Activated T-helper 17 cell treated with anti-CD3 and anti-CD28 coated beads, Interleukin-2, amount 50 U/mL, for 72 hours (primary cell): ENCODE data around the gene CORO2B. TPM values are rescaled to one million over a fixed set of nuclear protein-coding genes. Genes with fewer than 3 reads are reported as not detected.
"Not testable (repeated sequence)": the region's sequence is repeated elsewhere in the genome, so short reads cannot be mapped to it uniquely, and the experiment has no call there.

Experiments
- ATAC-seq: fragments of 150-1000 bp; cut with Tn5 transposase; replicated peaks from 2 replicates; pipeline ENCODE4 v1.10.0; 2021; ENCODE audit warnings: mild to moderate bottlenecking, moderate library complexity
- H3K27ac Mint-ChIP-seq: one replicate; pipeline ENCODE4 v1.8.0; 2022; ENCODE audit warnings: mixed read lengths
- H3K27me3 Mint-ChIP-seq: one replicate; pipeline ENCODE4 v1.8.0; 2022; ENCODE audit warnings: mixed read lengths
- H3K36me3 Mint-ChIP-seq: one replicate; pipeline ENCODE4 v1.8.0; 2022; ENCODE audit warnings: low read depth, mild to moderate bottlenecking, mixed read lengths
- H3K4me1 Mint-ChIP-seq: one replicate; pipeline ENCODE4 v1.8.0; 2022; ENCODE audit warnings: mixed read lengths
- H3K4me3 Mint-ChIP-seq: one replicate; pipeline ENCODE4 v1.8.0; 2022; ENCODE audit warnings: mild to moderate bottlenecking, mixed read lengths
- H3K9me3 Mint-ChIP-seq: one replicate; pipeline ENCODE4 v1.8.0; 2022; ENCODE audit warnings: mixed read lengths
- total RNA-seq, 2 donors: library from RNA; stranded (reverse); gene quantifications; one replicate each; pipeline ENCODE4 v1.2.3, GENCODE V29; 2022

CORO2B gene
- total RNA-seq, 2 donors from 2014 or later = 0.26 TPM; not detected in 1

DNA sequence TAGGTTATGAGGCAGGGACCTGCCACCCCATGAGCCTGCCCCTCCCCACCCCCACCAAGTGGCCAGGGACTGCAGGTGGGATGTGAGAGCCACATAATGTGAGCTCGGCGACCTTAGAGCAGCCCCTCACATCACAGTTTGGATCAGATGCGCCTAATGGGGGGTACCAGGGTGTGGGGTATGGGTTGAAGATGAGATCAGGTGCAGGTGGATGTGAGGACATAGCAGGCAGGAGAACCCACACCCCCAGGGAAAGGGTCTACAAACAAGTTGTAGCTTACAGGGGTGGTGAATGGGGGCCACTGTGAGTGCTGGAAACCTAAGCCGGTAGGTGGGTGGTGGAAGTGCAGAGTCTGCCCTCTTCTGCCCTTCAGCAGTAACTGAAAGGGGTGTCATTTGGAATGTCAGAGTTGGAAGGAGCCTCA lies 94.0 kb downstream of the CORO2B start:
- H3K9me3 Mint-ChIP-seq = no peaks in the 10 kb centered on the region
- ATAC-seq = no peak
- H3K4me3 Mint-ChIP-seq = no peak overlapping the region
- H3K4me1 Mint-ChIP-seq = no peaks in the 10 kb centered on the region
- H3K27ac Mint-ChIP-seq = no peak overlapping the region
- no peaks in the 10 kb centered on the region for H3K36me3 Mint-ChIP-seq
- peaks cover 21% of the 10 kb centered on the region for H3K27me3 Mint-ChIP-seq

DNA sequence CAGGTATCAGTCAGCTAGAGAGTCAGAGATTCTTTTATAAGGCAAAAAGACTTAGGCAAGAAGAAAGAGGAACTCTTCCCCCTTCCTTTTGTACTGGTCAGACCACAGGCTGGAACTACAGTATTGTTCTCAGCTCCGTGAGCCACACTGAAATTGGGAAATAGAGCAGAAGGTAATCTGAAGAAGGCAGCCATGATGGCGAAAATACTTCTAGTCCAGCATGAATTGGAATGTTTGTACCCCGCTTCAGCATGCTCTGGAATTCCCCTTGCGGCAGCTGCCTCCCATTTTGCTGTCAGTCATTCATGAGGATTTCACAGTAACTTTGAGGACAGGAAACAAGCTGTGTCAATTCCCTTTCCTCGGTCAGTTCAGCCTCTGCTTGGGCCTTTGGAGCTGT lies 96.2 kb downstream of the CORO2B start:
- Mint-ChIP-seq H3K27ac (no peak overlapping the region), H3K4me3 (no peak overlapping the region), H3K9me3 (no peaks in the 10 kb centered on the region), H3K36me3 (no peaks in the 10 kb centered on the region), H3K27me3 (peaks cover 14% of the 10 kb centered on the region), H3K4me1 (no peaks in the 10 kb centered on the region)
- no peak for ATAC-seq

DNA sequence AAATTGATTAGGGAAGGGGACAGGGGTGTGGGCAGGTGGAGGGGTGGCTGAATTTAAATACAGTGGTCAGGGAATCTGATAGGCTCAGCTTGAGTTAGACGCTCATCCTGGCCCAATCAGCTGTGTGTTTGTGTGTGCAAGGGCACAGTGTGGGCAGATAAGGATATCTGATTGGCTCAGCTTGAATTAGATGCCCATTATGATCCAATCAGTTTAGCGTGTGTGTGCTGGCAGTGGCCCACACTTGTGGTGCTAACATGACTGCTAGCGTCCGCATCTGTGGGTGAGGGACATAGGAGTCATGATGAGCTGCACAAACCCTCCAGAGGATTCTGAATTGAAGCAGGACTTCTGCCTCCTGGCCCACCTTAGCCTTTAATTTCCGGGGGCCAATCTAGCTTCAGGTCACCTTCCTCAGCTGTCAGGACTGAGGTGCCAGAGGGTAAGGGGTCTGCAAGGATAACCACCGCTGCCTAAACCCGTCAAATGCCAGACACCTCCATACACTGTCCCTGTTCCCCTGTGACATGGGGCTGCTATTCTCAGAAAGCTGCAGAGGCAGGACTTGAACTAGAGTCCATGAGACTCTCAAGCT lies 97.3 kb downstream of the CORO2B start:
- no peak for ATAC-seq
- H3K27ac Mint-ChIP-seq = no peak overlapping the region
- no peaks in the 10 kb centered on the region for H3K36me3 Mint-ChIP-seq
- H3K4me1 Mint-ChIP-seq = no peaks in the 10 kb centered on the region
- H3K27me3 Mint-ChIP-seq = peaks cover 15% of the 10 kb centered on the region
- no peaks in the 10 kb centered on the region for H3K9me3 Mint-ChIP-seq
- H3K4me3 Mint-ChIP-seq = no peak overlapping the region

DNA sequence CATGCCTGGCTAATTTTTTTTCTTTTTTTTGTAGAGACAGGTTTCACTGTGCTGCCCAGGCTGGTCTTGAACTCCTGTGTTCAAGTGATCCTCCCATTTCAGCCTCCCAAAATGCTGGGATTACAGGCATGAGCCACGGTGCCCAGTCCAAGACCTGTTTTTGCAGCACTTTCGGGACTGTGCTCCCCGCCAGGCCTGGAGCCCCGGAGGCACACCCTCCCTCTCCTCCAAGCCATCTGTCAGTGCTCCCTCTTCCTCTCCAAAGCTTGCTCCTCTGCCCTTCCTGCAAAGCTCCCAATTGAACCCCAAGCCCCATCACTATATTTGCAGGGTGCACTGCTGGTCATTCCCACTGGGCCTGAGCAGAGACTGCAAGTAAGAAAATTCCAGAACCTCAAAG lies 98.1 kb downstream of the CORO2B start:
- Mint-ChIP-seq H3K4me3 (no peak overlapping the region), H3K9me3 (no peaks in the 10 kb centered on the region), H3K36me3 (no peaks in the 10 kb centered on the region), H3K4me1 (no peaks in the 10 kb centered on the region), H3K27ac (no peak overlapping the region), H3K27me3 (peaks cover 13% of the 10 kb centered on the region)
- ATAC-seq = no peak

DNA sequence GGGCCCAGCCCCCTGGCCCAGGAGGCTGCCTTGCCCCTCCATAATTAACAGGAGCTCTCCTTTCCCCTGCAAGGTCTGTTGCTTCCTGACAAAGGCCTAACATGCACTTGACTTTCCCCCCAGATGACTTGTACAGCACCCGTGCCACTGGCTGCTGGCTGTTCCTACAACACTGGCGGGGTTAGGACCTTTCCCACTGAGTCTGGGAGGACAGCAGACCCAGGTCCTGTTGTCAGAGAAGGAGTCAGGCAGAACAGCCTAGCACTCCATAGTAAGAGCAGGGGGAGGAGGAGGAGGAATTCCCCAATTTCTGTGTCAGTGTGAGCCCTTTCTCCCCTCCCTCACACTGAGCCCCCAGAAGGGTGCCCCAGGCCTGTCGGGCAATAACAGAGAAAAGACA lies 99.2 kb downstream of the CORO2B start:
- Mint-ChIP-seq H3K27me3 (peaks cover 6% of the 10 kb centered on the region), H3K4me1 (no peaks in the 10 kb centered on the region), H3K4me3 (no peak overlapping the region), H3K9me3 (no peaks in the 10 kb centered on the region), H3K27ac (no peak overlapping the region), H3K36me3 (no peaks in the 10 kb centered on the region)
- ATAC-seq = no peak

DNA sequence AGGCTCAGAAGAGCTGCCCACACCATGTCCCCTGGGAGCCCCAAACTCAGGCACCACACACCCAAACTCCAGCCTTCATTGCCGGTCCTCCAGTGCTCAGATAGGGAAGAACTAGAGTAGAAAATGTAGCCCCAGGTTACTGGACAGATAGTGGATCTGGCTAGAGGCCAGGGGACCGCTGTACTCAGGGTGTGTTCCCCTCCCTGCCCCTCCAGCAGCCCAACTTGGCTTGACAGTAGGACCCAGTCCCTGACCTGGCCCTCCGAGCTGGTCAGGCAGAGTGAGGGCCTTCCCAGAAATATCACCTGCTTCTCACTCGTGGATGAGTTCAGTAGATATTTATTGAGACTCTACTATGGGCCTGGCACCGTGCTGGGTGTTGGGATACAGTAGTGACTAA lies 100.0 kb downstream of the CORO2B start:
- Mint-ChIP-seq H3K4me1 (no peaks in the 10 kb centered on the region), H3K9me3 (no peaks in the 10 kb centered on the region), H3K27ac (no peak overlapping the region), H3K27me3 (peaks cover 4% of the 10 kb centered on the region), H3K36me3 (no peaks in the 10 kb centered on the region), H3K4me3 (no peak overlapping the region)
- ATAC-seq = no peak

DNA sequence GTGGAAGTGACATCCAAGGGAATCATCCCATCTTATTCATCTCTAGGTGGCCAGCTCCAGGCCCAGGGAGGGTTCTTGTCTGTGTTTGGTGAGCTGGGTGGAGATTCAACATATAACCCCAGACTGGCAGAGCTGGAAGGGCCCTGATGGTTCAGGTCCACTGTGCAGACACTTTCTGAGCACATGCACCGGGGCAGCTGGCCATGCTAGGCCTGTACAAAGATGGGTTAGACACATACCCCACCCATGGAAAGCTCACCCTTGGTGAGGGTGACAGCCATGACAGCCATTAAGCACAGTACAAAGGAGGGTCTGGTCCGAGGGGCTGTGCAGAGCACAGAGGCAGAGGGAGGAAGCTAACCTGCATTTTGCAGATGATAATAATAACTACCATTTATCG lies 100.4 kb downstream of the CORO2B start:
- no peak for ATAC-seq
- H3K27me3 Mint-ChIP-seq = peaks cover 4% of the 10 kb centered on the region
- no peak overlapping the region for H3K4me3 Mint-ChIP-seq
- no peak overlapping the region for H3K27ac Mint-ChIP-seq
- no peaks in the 10 kb centered on the region for H3K9me3 Mint-ChIP-seq
- H3K4me1 Mint-ChIP-seq = no peaks in the 10 kb centered on the region
- no peaks in the 10 kb centered on the region for H3K36me3 Mint-ChIP-seq

DNA sequence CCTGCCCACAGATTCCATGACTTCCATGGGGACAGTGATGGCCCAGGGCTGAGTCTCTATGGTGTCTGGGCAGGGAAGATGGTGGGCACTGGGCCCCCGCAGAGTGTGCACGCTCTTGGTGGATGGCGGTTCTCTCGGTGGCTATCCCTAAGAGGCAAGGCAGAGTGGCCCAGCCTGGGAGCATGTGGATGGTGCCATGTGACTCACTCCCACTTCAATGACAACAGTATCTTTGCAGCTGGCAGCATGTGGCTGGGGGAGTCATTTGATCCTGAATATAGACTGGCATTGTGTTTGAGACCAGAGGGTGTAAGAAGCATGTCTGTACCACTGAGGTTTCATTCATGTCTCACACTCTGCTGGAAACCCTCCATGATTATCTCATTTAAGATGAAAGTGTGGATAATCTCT lies 101.2 kb downstream of the CORO2B start:
- Mint-ChIP-seq H3K4me1 (no peaks in the 10 kb centered on the region), H3K27me3 (peaks cover 4% of the 10 kb centered on the region), H3K4me3 (no peak overlapping the region), H3K9me3 (no peaks in the 10 kb centered on the region), H3K36me3 (no peaks in the 10 kb centered on the region), H3K27ac (no peak overlapping the region)
- ATAC-seq = no peak

DNA sequence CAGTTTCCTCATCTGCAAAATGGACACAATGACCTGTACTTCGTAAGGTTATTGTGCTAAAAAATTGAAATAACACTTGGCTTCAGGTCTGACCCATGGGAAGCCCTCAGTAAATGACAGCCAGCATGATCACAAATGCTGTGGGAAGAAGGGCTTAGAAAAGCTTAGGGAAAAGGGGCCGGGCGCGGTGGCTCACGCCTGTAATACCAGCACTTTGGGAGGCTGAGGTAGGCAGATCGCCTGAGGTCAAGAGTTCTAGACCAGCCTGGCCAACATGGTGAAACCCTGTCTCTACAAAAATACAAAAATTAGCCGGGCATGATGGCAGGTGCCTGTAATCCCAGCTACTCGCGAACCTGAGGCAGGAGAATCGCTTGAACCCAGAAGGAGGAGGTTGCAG lies 102.0 kb downstream of the CORO2B start:
- not testable (repeated sequence) for H3K27ac Mint-ChIP-seq, H3K36me3 Mint-ChIP-seq, H3K27me3 Mint-ChIP-seq, H3K4me1 Mint-ChIP-seq, H3K9me3 Mint-ChIP-seq, H3K4me3 Mint-ChIP-seq, ATAC-seq

DNA sequence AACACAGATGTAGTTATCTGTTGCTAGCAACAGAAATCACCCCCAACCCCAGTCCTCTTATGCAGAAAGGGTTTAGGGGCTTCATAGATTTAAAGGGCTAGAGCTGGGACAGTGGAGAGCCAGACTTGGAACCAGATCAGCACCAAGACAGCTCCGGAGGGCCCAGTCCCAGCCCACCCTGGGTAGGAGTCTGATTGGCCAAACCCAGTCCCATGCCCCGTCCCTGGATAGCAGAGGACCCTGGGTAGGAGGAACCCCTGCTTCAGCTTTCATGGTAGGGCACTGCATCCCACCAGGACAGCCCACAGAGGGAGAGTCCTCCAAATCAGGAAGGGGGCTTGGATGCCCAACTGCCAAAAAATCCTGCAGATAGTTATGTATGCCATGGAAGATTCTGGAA lies 103.0 kb downstream of the CORO2B start:
- Mint-ChIP-seq H3K27ac (no peak overlapping the region), H3K4me1 (no peaks in the 10 kb centered on the region), H3K4me3 (no peak overlapping the region), H3K9me3 (no peaks in the 10 kb centered on the region), H3K27me3 (peaks cover 4% of the 10 kb centered on the region), H3K36me3 (no peaks in the 10 kb centered on the region)
- ATAC-seq = no peak

DNA sequence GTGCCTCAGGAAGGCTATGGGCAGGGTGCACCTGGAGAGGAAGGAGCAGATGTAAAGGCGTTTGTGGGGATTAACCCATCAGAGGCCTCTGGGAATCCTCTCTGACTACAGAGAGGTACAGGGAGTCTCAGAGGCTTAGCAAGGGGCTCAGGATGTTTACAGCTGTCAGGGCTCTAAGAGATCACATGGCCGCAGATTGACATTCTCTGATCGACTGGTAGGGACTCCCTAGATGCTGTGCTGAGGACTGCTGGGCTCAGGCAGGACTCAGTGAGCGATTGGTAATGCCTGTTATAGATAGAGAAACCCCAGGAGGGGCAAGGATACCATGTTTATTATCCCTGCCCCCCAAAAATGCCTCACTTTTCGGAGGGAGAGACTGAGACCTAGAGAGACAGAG lies 103.5 kb downstream of the CORO2B start:
- Mint-ChIP-seq H3K36me3 (no peaks in the 10 kb centered on the region), H3K9me3 (no peaks in the 10 kb centered on the region), H3K4me1 (no peaks in the 10 kb centered on the region), H3K27ac (no peak overlapping the region), H3K27me3 (peaks cover 4% of the 10 kb centered on the region), H3K4me3 (no peak overlapping the region)
- no peak for ATAC-seq

DNA sequence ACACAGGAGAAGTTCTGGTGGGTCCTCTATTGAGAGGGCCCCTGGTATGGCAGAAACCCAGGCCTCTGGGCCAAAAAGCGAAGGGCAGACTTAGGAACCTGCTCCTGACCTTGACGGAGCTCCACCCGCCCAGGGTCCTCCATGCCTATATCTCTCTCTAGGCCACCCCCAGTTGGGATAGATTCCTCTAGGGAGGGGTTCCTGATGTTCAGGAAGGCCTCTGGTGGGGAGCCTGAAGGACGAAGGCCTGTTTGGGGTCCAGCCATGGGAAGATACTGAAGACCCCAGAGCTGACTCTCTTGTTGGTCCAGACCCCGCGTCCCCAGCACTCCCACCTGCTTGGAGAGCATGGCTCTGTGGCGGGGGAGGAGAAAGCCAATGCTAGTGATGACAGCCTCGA lies 104.2 kb downstream of the CORO2B start:
- Mint-ChIP-seq H3K4me1 (no peaks in the 10 kb centered on the region), H3K4me3 (no peak overlapping the region), H3K27ac (no peak overlapping the region), H3K27me3 (peaks cover 4% of the 10 kb centered on the region), H3K9me3 (no peaks in the 10 kb centered on the region), H3K36me3 (no peaks in the 10 kb centered on the region)
- no peak for ATAC-seq

DNA sequence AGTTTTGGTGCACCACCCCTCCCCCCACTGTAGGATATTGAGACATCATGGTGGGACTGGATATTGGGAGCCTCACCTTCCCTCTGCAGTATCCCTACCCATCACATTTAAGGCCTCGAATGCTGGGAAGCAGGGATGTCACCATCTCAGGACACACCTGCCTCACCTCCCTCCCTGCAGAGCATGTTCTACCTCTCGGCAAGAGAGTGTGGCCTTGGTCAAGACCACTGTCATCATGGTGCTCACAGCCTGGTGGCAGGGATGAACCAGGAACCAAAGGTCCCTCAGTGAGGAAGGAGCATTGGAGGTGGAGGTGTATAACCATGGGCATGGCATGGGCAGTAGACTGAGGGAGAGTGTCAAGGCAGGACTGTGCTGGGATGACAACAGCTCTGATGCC lies 104.8 kb downstream of the CORO2B start:
- Mint-ChIP-seq H3K4me1 (no peaks in the 10 kb centered on the region), H3K36me3 (no peaks in the 10 kb centered on the region), H3K27me3 (peaks cover 4% of the 10 kb centered on the region), H3K27ac (no peak overlapping the region), H3K9me3 (no peaks in the 10 kb centered on the region), H3K4me3 (no peak overlapping the region)
- no peak for ATAC-seq

DNA sequence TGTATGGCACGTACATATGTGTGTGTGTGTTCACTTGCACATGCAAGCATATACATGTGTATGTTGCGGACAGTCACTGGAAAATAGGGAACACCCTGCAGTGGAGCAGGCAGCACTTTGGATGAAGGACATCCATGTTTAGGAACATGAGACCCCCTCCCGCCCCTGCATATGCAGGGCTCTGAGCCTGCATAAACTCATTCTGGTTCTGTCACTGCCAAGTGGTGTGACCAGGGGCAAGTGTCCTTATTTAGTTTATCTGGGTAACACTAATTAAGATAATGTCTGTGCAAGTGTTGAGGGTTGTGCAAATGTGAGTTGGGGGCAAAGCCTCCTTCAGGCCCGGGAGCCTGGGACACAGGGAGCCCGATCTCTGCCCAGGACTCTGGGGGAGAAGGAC lies 105.7 kb downstream of the CORO2B start:
- Mint-ChIP-seq H3K4me1 (no peaks in the 10 kb centered on the region), H3K36me3 (no peaks in the 10 kb centered on the region), H3K27me3 (peaks cover 4% of the 10 kb centered on the region), H3K9me3 (no peaks in the 10 kb centered on the region), H3K4me3 (no peak overlapping the region), H3K27ac (no peak overlapping the region)
- no peak for ATAC-seq

DNA sequence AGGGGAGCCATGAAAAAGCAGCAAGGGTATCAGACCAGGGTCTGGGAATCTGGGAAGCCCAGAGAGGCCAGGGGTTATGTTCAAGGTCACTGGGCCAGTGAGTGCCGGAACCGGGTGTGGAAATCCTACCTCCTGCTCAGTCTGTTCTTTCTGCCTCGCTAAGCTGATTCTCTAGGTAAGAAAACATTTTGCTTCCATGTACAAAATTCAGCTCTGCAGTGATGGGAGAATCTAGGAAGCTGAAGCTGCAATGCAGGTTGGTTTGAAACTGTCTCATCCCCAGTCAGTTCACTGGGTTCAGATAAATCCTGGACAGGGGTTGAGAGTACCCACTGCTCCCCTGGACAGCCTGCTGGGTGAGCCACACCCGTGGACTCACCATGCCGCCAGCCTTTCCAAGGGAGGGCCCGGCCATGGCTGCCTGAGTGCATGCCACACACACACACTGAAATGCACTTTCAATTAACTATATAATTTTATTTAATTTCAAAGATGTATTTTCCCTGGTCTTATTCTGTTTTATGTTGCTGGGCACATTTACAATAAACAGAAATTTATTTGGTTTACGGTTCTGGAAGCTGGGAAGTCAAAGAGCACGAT lies 108.4 kb downstream of the CORO2B start:
- no peaks in the 10 kb centered on the region for H3K9me3 Mint-ChIP-seq
- no peak overlapping the region for H3K27ac Mint-ChIP-seq
- H3K36me3 Mint-ChIP-seq = no peaks in the 10 kb centered on the region
- no peak for ATAC-seq
- no peaks in the 10 kb centered on the region for H3K27me3 Mint-ChIP-seq
- H3K4me1 Mint-ChIP-seq = no peaks in the 10 kb centered on the region
- H3K4me3 Mint-ChIP-seq = no peak overlapping the region

DNA sequence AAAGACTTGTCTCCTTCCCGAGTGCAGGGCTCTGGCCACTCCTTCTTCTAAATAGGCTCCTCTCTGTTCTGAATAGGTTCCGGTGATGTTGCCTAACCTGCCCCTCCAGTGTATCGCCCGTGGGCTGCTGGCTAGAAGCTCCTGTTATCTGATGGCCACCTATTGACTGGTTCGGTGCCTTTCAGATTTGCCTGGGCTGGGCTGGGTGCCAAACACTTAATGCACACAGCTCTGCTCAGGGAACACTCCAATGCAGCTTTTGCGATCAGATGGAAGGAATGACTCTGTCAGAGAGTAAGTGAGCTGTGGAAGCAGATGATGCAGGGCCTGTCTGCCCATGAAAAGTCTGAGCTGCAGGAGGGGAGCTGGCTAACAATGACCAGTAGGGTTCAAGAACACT lies 112.9 kb downstream of the CORO2B start:
- no peak overlapping the region for H3K27ac Mint-ChIP-seq
- H3K36me3 Mint-ChIP-seq = no peaks in the 10 kb centered on the region
- no peaks in the 10 kb centered on the region for H3K9me3 Mint-ChIP-seq
- no peaks in the 10 kb centered on the region for H3K27me3 Mint-ChIP-seq
- H3K4me1 Mint-ChIP-seq = peaks cover 4% of the 10 kb centered on the region
- H3K4me3 Mint-ChIP-seq = no peak overlapping the region
- ATAC-seq = no peak
